DMS153 treated with DMSO at 0.1 percent for 48 hours (cell line): ENCODE data around the gene SFI1.
"Not testable (repeated sequence)": the region's sequence is repeated elsewhere in the genome, so short reads cannot be mapped to it uniquely, and the experiment has no call there.

Experiments
- DNase-seq: peaks from one replicate; lab custom pipeline; 2025; ENCODE audit not compliant: unreplicated experiment; lab: John Stamatoyannopoulos, UW

Gene SFI1

GRCh38 chr22:31544481-31545480, 48.4 kb downstream of the SFI1 start:
- no peak for DNase-seq

GRCh38 chr22:31550871-31551370, 54.6 kb downstream of the SFI1 start:
- no peak for DNase-seq

- DNase-seq, result peak; percentile 13
Measured at GRCh38 chr22:31556627-31557203, 60.4 kb downstream of the SFI1 start.

- DNase-seq, result not testable (repeated sequence)
Measured at GRCh38 chr22:31558546-31558945, 62.2 kb downstream of the SFI1 start.

GRCh38 chr22:31561238-31561887, 65.0 kb downstream of the SFI1 start:
- DNase-seq, result peak; percentile 83

- DNase-seq, result no peak
Measured at GRCh38 chr22:31561970-31562369, 65.6 kb downstream of the SFI1 start.

- DNase-seq, result no peak
Measured at GRCh38 chr22:31566484-31566883, 70.1 kb downstream of the SFI1 start.

GRCh38 chr22:31567196-31567595, 70.9 kb downstream of the SFI1 start:
- DNase-seq, result no peak

GRCh38 chr22:31567702-31568101, 71.4 kb downstream of the SFI1 start:
- DNase-seq, result no peak

GRCh38 chr22:31569126-31569525, 72.8 kb downstream of the SFI1 start:
- DNase-seq, result peak; percentile 4

- DNase-seq, result no peak
Measured at GRCh38 chr22:31572939-31573338, 76.6 kb downstream of the SFI1 start.

- no peak for DNase-seq
Measured at GRCh38 chr22:31574055-31574670, 77.8 kb downstream of the SFI1 start.

- DNase-seq, result no peak
Measured at GRCh38 chr22:31575190-31575589, 78.9 kb downstream of the SFI1 start.

- DNase-seq, result no peak
Measured at GRCh38 chr22:31577711-31578110, 81.4 kb downstream of the SFI1 start.

- no peak for DNase-seq
Measured at GRCh38 chr22:31578171-31578570, 81.8 kb downstream of the SFI1 start.

- peak; percentile 93 for DNase-seq
Measured at GRCh38 chr22:31579835-31580242, 83.5 kb downstream of the SFI1 start.

GRCh38 chr22:31583861-31584485, 87.6 kb downstream of the SFI1 start:
- no peak for DNase-seq

- DNase-seq, result no peak
Measured at GRCh38 chr22:31584804-31585160, 88.4 kb downstream of the SFI1 start.

- DNase-seq, result no peak
Measured at GRCh38 chr22:31585161-31585859, 89.0 kb downstream of the SFI1 start.
